Omental fat pad (tissue), 4 donors: Measurements from ENCODE around the gene LSM12. TPM values are rescaled to one million over a fixed set of nuclear protein-coding genes. Genes with fewer than 3 reads are reported as not detected.

Experiments used
- ATAC-seq: fragments of 150-250 bp; one replicate; pipeline ENCODE4 v1.9.1; 2016; ENCODE audit warnings: mild to moderate bottlenecking, moderate library complexity; ENCODE audit not compliant: low FRiP score
- DNase-seq: peaks from one replicate; pipeline ENCODE4 v3.0.0-alpha.2; 2019; ENCODE audit warnings: low spot score
- CTCF ChIP-seq, 3 donors: fragments of 450-650 bp; IDR thresholded peaks; one replicate each; pipeline ENCODE4 v1.5.1; 2016 to 2017; ENCODE audit warnings: antibody characterized with exemption in 3 of 3, mild to moderate bottlenecking in 3 of 3, moderate library complexity in 2 of 3
- total RNA-seq, 4 donors: library from RNA; depleted of rRNA; stranded (reverse); fragments of >200 nt; gene quantifications; one replicate each; pipeline ENCODE4 v1.1.0, GENCODE V29; 2016

Gene LSM12
- total RNA-seq, 4 donors from 2014 or later = 24.6 to 52.9 (median 47.4) TPM

GRCh38 chr17:44111777-44112176, 45.3 kb upstream of the LSM12 start:
- DNase-seq (no peak), ATAC-seq (no peak)
- TF ChIP-seq CTCF (IDR thresholded peaks at IDR 0.05) = no peak

GRCh38 chr17:44110823-44111633, 44.6 kb upstream of the LSM12 start:
- ATAC-seq (peak; percentile 76), DNase-seq (peak; percentile 81)
- TF ChIP-seq CTCF (IDR thresholded peaks at IDR 0.05) = no peak

GRCh38 chr17:44110011-44110686, 43.7 kb upstream of the LSM12 start:
- DNase-seq (no peak), ATAC-seq (no peak)
- TF ChIP-seq CTCF (IDR thresholded peaks at IDR 0.05) = no peak

- TF ChIP-seq CTCF (IDR thresholded peaks at IDR 0.05) = no peak
- ATAC-seq (no peak), DNase-seq (no peak)
These were observed 42.8 kb upstream of the LSM12 start for GRCh38 chr17:44109312-44109630.

- ATAC-seq (peak; percentile 41), DNase-seq (no peak)
- no peak for TF ChIP-seq CTCF (IDR thresholded peaks at IDR 0.05)
These were observed 42.2 kb upstream of the LSM12 start for GRCh38 chr17:44108440-44109311.

GRCh38 chr17:44106801-44107200, 40.3 kb upstream of the LSM12 start:
- TF ChIP-seq CTCF (IDR thresholded peaks at IDR 0.05) = no peak
- DNase-seq = no peak
- ATAC-seq = no peak
